ENCODE measurements around the gene C6orf118.

- TF ChIP-seq REST (IDR thresholded peaks at IDR 0.05; ENCODE audit: insufficient read depth in 1 of 2, low read depth in 2 of 2, low read length in 2 of 2), result no peak
- no peak for TF ChIP-seq FOXP2 (optimal IDR thresholded peaks at IDR 0.05; ENCODE audit: borderline replicate concordance, extremely low read depth, extremely low read length, insufficient read depth)
Measured at GRCh38 chr6:165321150-165321549, 11.7 kb upstream of the C6orf118 start.

Data from PFSK-1 (cell line).